WTC11 (cell line): ENCODE measurements around the gene FBXO40. TPM values are rescaled to one million over a fixed set of nuclear protein-coding genes. Genes with fewer than 3 reads are reported as not detected.

Source experiments
- ATAC-seq: fragments of 200-7000 bp; cut with Tn5 transposase; 2 replicates; pipeline ENCODE4 v1.10.0; 2021; ENCODE audit warnings: mild to moderate bottlenecking, moderate library complexity
- CTCF ChIA-PET: fragments of 300-600 bp; sonication (Branson Sonifier 250); formaldehyde crosslinking; loops from one replicate; lab custom pipeline; 2021; ENCODE audit warnings: antibody characterized with exemption; lab: Charles Lee
- POLR2A ChIA-PET: fragments of 350-600 bp; sonication (Branson Sonifier 250); formaldehyde crosslinking; loops from one replicate; lab custom pipeline; 2021; ENCODE audit warnings: antibody characterized with exemption; lab: Charles Lee
- DNase-seq: peaks from one replicate; pipeline ENCODE4 v3.0.0; 2021; ENCODE audit warnings: low spot score
- H3K27ac Mint-ChIP-seq: 2 replicates; pipeline ENCODE4 v1.8.0; 2021; ENCODE audit warnings: mixed read lengths
- H3K27me3 Mint-ChIP-seq: 2 replicates; pipeline ENCODE4 v1.8.0; 2021; ENCODE audit warnings: low read depth, mild to moderate bottlenecking, moderate library complexity, mixed read lengths
- H3K36me3 Mint-ChIP-seq: 2 replicates; pipeline ENCODE4 v1.8.0; 2021; ENCODE audit warnings: mixed read lengths
- H3K4me1 Mint-ChIP-seq: 2 replicates; pipeline ENCODE4 v1.8.0; 2022; ENCODE audit warnings: mixed read lengths
- H3K4me3 Mint-ChIP-seq: 2 replicates; pipeline ENCODE4 v1.8.0; 2021; ENCODE audit warnings: mild to moderate bottlenecking, moderate library complexity, mixed read lengths
- H3K9me3 Mint-ChIP-seq: 2 replicates; pipeline ENCODE4 v1.8.0; 2021; ENCODE audit warnings: mixed read lengths
- ATF3 ChIP-seq: sonication (generic); formaldehyde crosslinking; conservative IDR thresholded peaks from 2 replicates; pipeline ENCODE4 v1.8.1; 2022; ENCODE audit warnings: mild to moderate bottlenecking, missing genetic modification reagents
- CREM ChIP-seq: sonication (generic); formaldehyde crosslinking; IDR thresholded peaks from 2 replicates; pipeline ENCODE4 v1.8.1; 2022; ENCODE audit warnings: mild to moderate bottlenecking, missing genetic modification reagents, moderate library complexity
- CTCF ChIP-seq: fragments of 200-600 bp; IDR thresholded peaks from 2 replicates; pipeline ENCODE4 v1.8.0; 2022; ENCODE audit warnings: antibody characterized with exemption
- E2F5 ChIP-seq: sonication (generic); formaldehyde crosslinking; IDR thresholded peaks from 2 replicates; pipeline ENCODE4 v1.8.1; 2022; ENCODE audit warnings: mild to moderate bottlenecking, moderate library complexity, missing genetic modification reagents
- ELF4 ChIP-seq: sonication (generic); formaldehyde crosslinking; IDR thresholded peaks from 2 replicates; pipeline ENCODE4 v1.8.1; 2022; ENCODE audit warnings: low read depth, mild to moderate bottlenecking, moderate library complexity, missing genetic modification reagents
- FOXK1 ChIP-seq: sonication (generic); formaldehyde crosslinking; IDR thresholded peaks from 2 replicates; pipeline ENCODE4 v1.8.0; 2022; ENCODE audit warnings: mild to moderate bottlenecking, moderate library complexity, missing genetic modification reagents
- FOXP4 ChIP-seq: sonication (generic); formaldehyde crosslinking; IDR thresholded peaks from 2 replicates; pipeline ENCODE4 v1.8.0; 2022; ENCODE audit warnings: mild to moderate bottlenecking, missing genetic modification reagents
- GABPB1 ChIP-seq: sonication (generic); formaldehyde crosslinking; IDR thresholded peaks from 2 replicates; pipeline ENCODE4 v1.8.1; 2023; ENCODE audit warnings: mild to moderate bottlenecking, missing genetic modification reagents
- GRHL2 ChIP-seq: fragments of 250-450 bp; sonication (Bioruptor Pico); IDR thresholded peaks from 2 replicates; pipeline ENCODE4 v1.8.0; 2022; ENCODE audit warnings: mild to moderate bottlenecking, moderate library complexity; ENCODE audit not compliant: insufficient replicate concordance, severe bottlenecking
- MYBL2 ChIP-seq: sonication (generic); formaldehyde crosslinking; IDR thresholded peaks from 2 replicates; pipeline ENCODE4 v1.8.1; 2023; ENCODE audit warnings: mild to moderate bottlenecking, moderate library complexity, missing genetic modification reagents
- RORB ChIP-seq: fragments of 250-450 bp; sonication (Bioruptor Pico); IDR thresholded peaks from 2 replicates; pipeline ENCODE4 v1.9.0; 2021; ENCODE audit warnings: mild to moderate bottlenecking
- SMAD3 ChIP-seq: sonication (generic); formaldehyde crosslinking; IDR thresholded peaks from 2 replicates; pipeline ENCODE4 v1.8.0; 2022; ENCODE audit warnings: missing genetic modification reagents, mild to moderate bottlenecking, borderline replicate concordance
- TCF7 ChIP-seq: sonication (generic); formaldehyde crosslinking; IDR thresholded peaks from 2 replicates; pipeline ENCODE4 v1.8.0; 2022; ENCODE audit warnings: mild to moderate bottlenecking, low read depth, missing genetic modification reagents, moderate library complexity
- TEAD1 ChIP-seq: sonication (generic); formaldehyde crosslinking; IDR thresholded peaks from 2 replicates; pipeline ENCODE4 v1.8.0; 2022; ENCODE audit warnings: mild to moderate bottlenecking, missing genetic modification reagents
- TP53 ChIP-seq: sonication (generic); formaldehyde crosslinking; IDR thresholded peaks from 2 replicates; pipeline ENCODE4 v1.8.1; 2023; ENCODE audit warnings: mild to moderate bottlenecking, missing genetic modification reagents
- ZNF263 ChIP-seq: sonication (generic); formaldehyde crosslinking; IDR thresholded peaks from 2 replicates; pipeline ENCODE4 v1.8.1; 2022; ENCODE audit warnings: low read depth, mild to moderate bottlenecking, moderate library complexity, missing genetic modification reagents
- total RNA-seq: library from RNA; stranded (reverse); gene quantifications from 3 replicates; pipeline ENCODE4 v1.2.3, GENCODE V29; 2021
- TF ChIP-seq, protein P1 (sequence below): sonication (generic); formaldehyde crosslinking; IDR thresholded peaks from 2 replicates; pipeline ENCODE4 v1.8.1; 2023; ENCODE audit warnings: mild to moderate bottlenecking, missing genetic modification reagents
- TF ChIP-seq, protein P2 (sequence below): sonication (generic); formaldehyde crosslinking; IDR thresholded peaks from 2 replicates; pipeline ENCODE4 v1.8.0; 2022; ENCODE audit warnings: mild to moderate bottlenecking, missing genetic modification reagents
- TF ChIP-seq, protein P3 (sequence below): sonication (generic); formaldehyde crosslinking; IDR thresholded peaks from 2 replicates; pipeline ENCODE4 v1.8.1; 2023; ENCODE audit warnings: mild to moderate bottlenecking, missing genetic modification reagents, moderate library complexity
- TF ChIP-seq, protein P4 (sequence below): sonication (generic); formaldehyde crosslinking; IDR thresholded peaks from 2 replicates; pipeline ENCODE4 v1.8.0; 2022; ENCODE audit warnings: mild to moderate bottlenecking, missing genetic modification reagents

Gene FBXO40
- total RNA-seq, 1 experiment from 2014 or later: 0.04 TPM

- TF ChIP-seq RORB (no peak), TCF7 (CRISPR knock-in tag) (no peak), ELF4 (no peak), ATF3 (CRISPR knock-in tag) (no peak), ZNF263 (CRISPR knock-in tag) (no peak), FOXK1 (CRISPR knock-in tag) (no peak)
- TF ChIP-seq, protein P1, sequence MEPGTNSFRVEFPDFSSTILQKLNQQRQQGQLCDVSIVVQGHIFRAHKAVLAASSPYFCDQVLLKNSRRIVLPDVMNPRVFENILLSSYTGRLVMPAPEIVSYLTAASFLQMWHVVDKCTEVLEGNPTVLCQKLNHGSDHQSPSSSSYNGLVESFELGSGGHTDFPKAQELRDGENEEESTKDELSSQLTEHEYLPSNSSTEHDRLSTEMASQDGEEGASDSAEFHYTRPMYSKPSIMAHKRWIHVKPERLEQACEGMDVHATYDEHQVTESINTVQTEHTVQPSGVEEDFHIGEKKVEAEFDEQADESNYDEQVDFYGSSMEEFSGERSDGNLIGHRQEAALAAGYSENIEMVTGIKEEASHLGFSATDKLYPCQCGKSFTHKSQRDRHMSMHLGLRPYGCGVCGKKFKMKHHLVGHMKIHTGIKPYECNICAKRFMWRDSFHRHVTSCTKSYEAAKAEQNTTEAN (CRISPR knock-in tag): no peak
- TF ChIP-seq, protein P2, sequence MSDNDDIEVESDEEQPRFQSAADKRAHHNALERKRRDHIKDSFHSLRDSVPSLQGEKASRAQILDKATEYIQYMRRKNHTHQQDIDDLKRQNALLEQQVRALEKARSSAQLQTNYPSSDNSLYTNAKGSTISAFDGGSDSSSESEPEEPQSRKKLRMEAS (CRISPR knock-in tag): no peak
- TF ChIP-seq, protein P3, sequence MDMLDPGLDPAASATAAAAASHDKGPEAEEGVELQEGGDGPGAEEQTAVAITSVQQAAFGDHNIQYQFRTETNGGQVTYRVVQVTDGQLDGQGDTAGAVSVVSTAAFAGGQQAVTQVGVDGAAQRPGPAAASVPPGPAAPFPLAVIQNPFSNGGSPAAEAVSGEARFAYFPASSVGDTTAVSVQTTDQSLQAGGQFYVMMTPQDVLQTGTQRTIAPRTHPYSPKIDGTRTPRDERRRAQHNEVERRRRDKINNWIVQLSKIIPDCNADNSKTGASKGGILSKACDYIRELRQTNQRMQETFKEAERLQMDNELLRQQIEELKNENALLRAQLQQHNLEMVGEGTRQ (CRISPR knock-in tag): no peak
Observed at GRCh38 chr3:121627622-121628021, 34.4 kb downstream of the FBXO40 start (continued).

DNA sequence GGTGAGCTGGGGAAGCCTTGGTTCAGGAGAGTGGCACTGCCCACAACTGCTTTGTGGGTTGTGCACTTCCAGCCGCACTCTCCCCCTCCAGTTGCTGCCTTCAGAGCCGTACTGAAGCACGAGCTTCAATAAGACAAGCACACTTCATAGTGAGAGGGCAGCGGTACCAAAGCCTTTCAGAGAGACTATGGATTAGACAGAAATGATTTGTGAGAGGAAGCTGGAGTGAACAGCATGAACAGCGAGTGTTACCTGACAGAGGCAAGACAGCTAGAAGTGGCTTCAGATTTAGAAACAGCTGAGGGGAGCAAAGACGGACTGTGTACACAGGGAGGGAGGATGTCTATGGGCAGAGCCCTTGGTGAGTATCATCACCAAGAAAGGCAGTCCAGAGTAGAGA, 36.4 kb downstream of the FBXO40 start:
- Mint-ChIP-seq H3K4me1 (peaks cover 28% of the 10 kb centered on the region), H3K9me3 (peaks cover 4% of the 10 kb centered on the region; the same call in 1 of the 2 replicates), H3K27ac (no peak overlapping the region), H3K27me3 (no peaks in the 10 kb centered on the region), H3K36me3 (no peaks in the 10 kb centered on the region), H3K4me3 (no peak overlapping the region)
- ATAC-seq: no peak
- CTCF ChIA-PET: no interaction called here
- DNase-seq: no peak
- POLR2A ChIA-PET: no interaction called here
- no peak for TF ChIP-seq CTCF
- TF ChIP-seq SMAD3 (CRISPR knock-in tag): no peak
- TF ChIP-seq GRHL2 (CRISPR knock-in tag): no peak
- TF ChIP-seq, protein P2 (CRISPR knock-in tag): no peak

GRCh38 chr3:121630355-121630754, 37.2 kb downstream of the FBXO40 start:
- no peak overlapping the region for H3K4me3 Mint-ChIP-seq
- no peaks in the 10 kb centered on the region for H3K36me3 Mint-ChIP-seq
- ATAC-seq (no peak), DNase-seq (no peak)
- peaks cover 4% of the 10 kb centered on the region; the same call in 1 of the 2 replicates for H3K9me3 Mint-ChIP-seq
- no peak overlapping the region for H3K27ac Mint-ChIP-seq
- ChIA-PET POLR2A (interaction anchor here (0.7 kb wide), 2 partner anchors 13 to 107 kb away, joined by 4 to 6 read pairs; no protein-coding TSS in a partner anchor), CTCF (interaction anchor here (0.7 kb wide), 1 partner anchor 8 kb away, joined by 3 read pairs; no protein-coding TSS in a partner anchor)
- H3K4me1 Mint-ChIP-seq: peaks cover 20% of the 10 kb centered on the region
- H3K27me3 Mint-ChIP-seq: no peaks in the 10 kb centered on the region
- TF ChIP-seq CREM (CRISPR knock-in tag) (no peak), E2F5 (CRISPR knock-in tag) (no peak), MYBL2 (CRISPR knock-in tag) (no peak), GABPB1 (no peak), FOXP4 (CRISPR knock-in tag) (no peak), TP53 (CRISPR knock-in tag) (no peak), TEAD1 (CRISPR knock-in tag) (no peak)
- TF ChIP-seq, protein P1 (CRISPR knock-in tag): no peak
- TF ChIP-seq, protein P4, sequence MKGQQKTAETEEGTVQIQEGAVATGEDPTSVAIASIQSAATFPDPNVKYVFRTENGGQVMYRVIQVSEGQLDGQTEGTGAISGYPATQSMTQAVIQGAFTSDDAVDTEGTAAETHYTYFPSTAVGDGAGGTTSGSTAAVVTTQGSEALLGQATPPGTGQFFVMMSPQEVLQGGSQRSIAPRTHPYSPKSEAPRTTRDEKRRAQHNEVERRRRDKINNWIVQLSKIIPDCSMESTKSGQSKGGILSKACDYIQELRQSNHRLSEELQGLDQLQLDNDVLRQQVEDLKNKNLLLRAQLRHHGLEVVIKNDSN (CRISPR knock-in tag): no peak
- TF ChIP-seq, all 79 proteins: peak for 0
